NCI-H2227 treated with DMSO at 0.1 percent for 48 hours (cell line): ENCODE results near the gene CEP68.
"Not testable (repeated sequence)": the region's sequence is repeated elsewhere in the genome, so short reads cannot be mapped to it uniquely, and the experiment has no call there.

ENCODE experiments used
- DNase-seq: peaks from one replicate; lab custom pipeline; 2025; lab: John Stamatoyannopoulos, UW

CEP68 gene

GRCh38 chr2:65129826-65130663 is 73.8 kb downstream of the CEP68 start, which contains the start of gene RAB1A:
Gene RAB1A, minus strand, starts transcription at chr2:65130106. Its CDS starts 191 bp downstream, at chr2:65129915.
- DNase-seq: peak; percentile 97

GRCh38 chr2:65130664-65131175 is 74.5 kb downstream of the CEP68 start:
- no peak for DNase-seq

GRCh38 chr2:65132930-65133329 is 76.7 kb downstream of the CEP68 start:
- not testable (repeated sequence) for DNase-seq

- no peak for DNase-seq
Observed at GRCh38 chr2:65133626-65134025, 77.4 kb downstream of the CEP68 start.

- no peak for DNase-seq
Observed at GRCh38 chr2:65134158-65134557, 77.9 kb downstream of the CEP68 start.

- DNase-seq: no peak
Observed at GRCh38 chr2:65136253-65136652, 80.0 kb downstream of the CEP68 start.
